Mesothelial cell of epicardium (in vitro differentiated cells): ENCODE measurements around the gene ZNF467. TPM values are rescaled to one million over a fixed set of nuclear protein-coding genes. Genes with fewer than 3 reads are reported as not detected.

ENCODE experiments used
- DNase-seq, 2 experiments: peaks; one replicate each; pipeline ENCODE4 v3.0.0; 2021; ENCODE audit warnings: low spot score in 2 of 2; ENCODE audit not compliant: unreplicated experiment in 2 of 2
- H3K27ac Mint-ChIP-seq: 2 replicates; pipeline ENCODE4 v1.8.0; 2021; ENCODE audit warnings: mixed read lengths
- H3K27me3 Mint-ChIP-seq: 2 replicates; pipeline ENCODE4 v1.8.0; 2021; ENCODE audit warnings: low read depth, mixed read lengths
- H3K36me3 Mint-ChIP-seq: 2 replicates; pipeline ENCODE4 v1.8.0; 2021; ENCODE audit warnings: mixed read lengths
- H3K4me1 Mint-ChIP-seq: 2 replicates; pipeline ENCODE4 v1.8.0; 2021; ENCODE audit warnings: mixed read lengths
- H3K4me3 Mint-ChIP-seq: 2 replicates; pipeline ENCODE4 v1.8.0; 2021; ENCODE audit warnings: mild to moderate bottlenecking, moderate library complexity, mixed read lengths
- H3K9me3 Mint-ChIP-seq: 2 replicates; pipeline ENCODE4 v1.8.0; 2021; ENCODE audit warnings: mixed read lengths
- CTCF ChIP-seq: fragments of 200-600 bp; sonication (generic); IDR thresholded peaks from one replicate; pipeline ENCODE4 v1.5.0; 2021; ENCODE audit warnings: antibody characterized with exemption; ENCODE audit not compliant: unreplicated experiment
- total RNA-seq: library from RNA; stranded (reverse); gene quantifications from 3 replicates; pipeline ENCODE4 v1.2.1, GENCODE V29; 2021

The ZNF467 gene
- 35.3 to 38.9 TPM (median 38.0 TPM) in 3 replicates for total RNA-seq

GRCh38 chr7:149773446-149774236 lies at the start of gene ZNF467:
ZNF467 (minus strand) TSS chr7:149773588; CDS start chr7:149771032, 2,556 bp downstream.
- Mint-ChIP-seq H3K27me3 (peaks cover 8% of the 10 kb centered on the region), H3K4me3 (peak within 1 kb of the TSS; percentile 75), H3K36me3 (peaks cover 7% of the 10 kb centered on the region), H3K9me3 (no peaks in the 10 kb centered on the region), H3K4me1 (peaks cover 28% of the 10 kb centered on the region), H3K27ac (peak within 1 kb of the TSS; percentile 73)
- TF ChIP-seq CTCF: no peak
- DNase-seq: peak; percentile 63 to 73

- Mint-ChIP-seq H3K4me3 (no peak overlapping the region), H3K36me3 (no peaks in the 10 kb centered on the region), H3K27ac (peak overlapping the region; percentile 19), H3K4me1 (peaks cover 2% of the 10 kb centered on the region), H3K27me3 (peaks cover 3% of the 10 kb centered on the region), H3K9me3 (no peaks in the 10 kb centered on the region)
- DNase-seq: no peak
- TF ChIP-seq CTCF: no peak
Observed at GRCh38 chr7:149822353-149822943, 49.1 kb upstream of the ZNF467 start.

- TF ChIP-seq CTCF: no peak
- Mint-ChIP-seq H3K4me1 (peaks cover 2% of the 10 kb centered on the region), H3K4me3 (no peak overlapping the region), H3K36me3 (no peaks in the 10 kb centered on the region), H3K27me3 (no peaks in the 10 kb centered on the region), H3K27ac (no peak overlapping the region), H3K9me3 (no peaks in the 10 kb centered on the region)
- no peak for DNase-seq
Observed at GRCh38 chr7:149821191-149822148, 48.1 kb upstream of the ZNF467 start.

- no peak overlapping the region for H3K27ac Mint-ChIP-seq
- no peak for DNase-seq
- TF ChIP-seq CTCF: no peak
- H3K36me3 Mint-ChIP-seq: no peaks in the 10 kb centered on the region
- H3K4me3 Mint-ChIP-seq: no peak overlapping the region
- peaks cover 2% of the 10 kb centered on the region for H3K4me1 Mint-ChIP-seq
- H3K27me3 Mint-ChIP-seq: no peaks in the 10 kb centered on the region
- H3K9me3 Mint-ChIP-seq: no peaks in the 10 kb centered on the region
Observed at GRCh38 chr7:149820622-149821190, 47.3 kb upstream of the ZNF467 start.

GRCh38 chr7:149819961-149820340 lies 46.6 kb upstream of the ZNF467 start:
- no peaks in the 10 kb centered on the region for H3K27me3 Mint-ChIP-seq
- no peak overlapping the region for H3K27ac Mint-ChIP-seq
- H3K4me3 Mint-ChIP-seq: no peak overlapping the region
- peaks cover 2% of the 10 kb centered on the region for H3K4me1 Mint-ChIP-seq
- no peak for DNase-seq
- TF ChIP-seq CTCF: no peak
- H3K9me3 Mint-ChIP-seq: no peaks in the 10 kb centered on the region
- H3K36me3 Mint-ChIP-seq: no peaks in the 10 kb centered on the region
